Uterus (tissue), 4 donors: ENCODE results near the gene HPS5. TPM values are rescaled to one million over a fixed set of nuclear protein-coding genes. Genes with fewer than 3 reads are reported as not detected.
"Not testable (repeated sequence)": the region's sequence is repeated elsewhere in the genome, so short reads cannot be mapped to it uniquely, and the experiment has no call there.

ENCODE experiments used
- DNase-seq, 2 donors: peaks; one replicate each; pipeline ENCODE4 v3.0.0-alpha.2; 2019 to 2020
- H3K27ac ChIP-seq, 2 donors: fragments of 200-600 bp; sonication (generic); 1 replicate in 1 of 2; 2 replicates in 1 of 2; pipeline ENCODE4 v1.5.1; 2016 to 2018
- H3K27me3 ChIP-seq, 2 donors: fragments of 200-600 bp; sonication (generic); one replicate each; pipeline ENCODE4 v1.5.1; 2018 to 2019; ENCODE audit warnings: control low read depth in 1 of 2
- H3K36me3 ChIP-seq, 2 donors: fragments of 200-600 bp; sonication (generic); one replicate each; pipeline ENCODE4 v1.5.1; 2019; ENCODE audit warnings: control low read depth in 1 of 2
- H3K4me1 ChIP-seq, 2 donors: fragments of 200-600 bp; sonication (generic); one replicate each; pipeline ENCODE4 v1.5.1; 2018 to 2019; ENCODE audit warnings: control low read depth in 1 of 2
- H3K4me3 ChIP-seq, 2 donors: fragments of 200-600 bp; sonication (generic); 1 replicate in 1 of 2; 2 replicates in 1 of 2; pipeline ENCODE4 v1.5.1; 2018 to 2019; ENCODE audit warnings: mild to moderate bottlenecking in 1 of 2
- H3K9me3 ChIP-seq, 2 donors: fragments of 200-600 bp; sonication (generic); one replicate each; pipeline ENCODE4 v1.5.1; 2019; ENCODE audit warnings: control low read depth in 1 of 2
- POLR2A ChIP-seq, 2 donors: fragments of 450-650 bp; IDR thresholded peaks; one replicate each; pipeline ENCODE4 v1.6.1; 2016; ENCODE audit warnings: antibody characterized with exemption in 2 of 2, mild to moderate bottlenecking in 1 of 2, moderate library complexity in 1 of 2
- intact Hi-C: fragments of 100-400 bp; cut with DNase I; formaldehyde crosslinking; loops from one replicate; pipeline ENCODE4 v1.15.1; 2023; ENCODE audit warnings: low total_unique reads
- total RNA-seq, 4 donors: library from RNA; depleted of rRNA in 3 of 4; stranded (reverse); fragments of >200 nt in 3 of 4; gene quantifications; one replicate each; pipeline versions ENCODE4 v1.1.0 to v1.2.4, GENCODE V29; 2014 to 2023
- TF ChIP-seq, protein P1 (sequence below), 4 experiments: fragments of 200-600 bp in 2 of 4; fragments of 450-650 bp in 2 of 4; sonication (generic) in 2 of 4; IDR thresholded peaks; one replicate each; pipeline ENCODE4 v1.5.1; 2016 to 2019; ENCODE audit warnings: antibody characterized with exemption in 4 of 4, mild to moderate bottlenecking in 2 of 4, moderate library complexity in 1 of 4
- donor health status: DM: yes; HTN: yes; CAD: no.

Gene HPS5
- total RNA-seq, 4 donors from 2014 or later = 6.4 to 55.0 (median 35.9) TPM

DNA sequence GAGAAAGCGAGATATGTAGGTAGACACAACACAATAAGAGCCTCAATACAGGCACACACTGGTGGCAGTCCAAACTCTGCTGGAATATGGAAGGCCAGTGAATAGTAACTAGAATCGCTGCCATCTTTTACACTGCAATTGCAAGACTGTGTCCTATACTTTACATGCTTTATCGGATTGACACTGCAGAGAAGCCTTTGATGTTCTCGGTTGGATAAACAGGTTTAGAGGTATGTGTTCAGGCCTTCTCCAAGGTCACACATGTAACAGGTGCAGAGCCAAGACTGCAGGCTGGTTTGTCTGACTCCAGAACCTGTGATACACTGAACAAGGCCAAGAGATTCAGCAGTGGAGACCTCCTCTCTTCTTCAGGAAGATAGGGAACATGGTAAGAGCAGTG, 50.7 kb downstream of the HPS5 start:
- Histone ChIP-seq H3K27me3 (no peaks in the 10 kb centered on the region), H3K36me3 (no peaks in the 10 kb centered on the region), H3K27ac (no peak overlapping the region), H3K4me1 (no peaks in the 10 kb centered on the region), H3K9me3 (no peaks in the 10 kb centered on the region), H3K4me3 (no peak overlapping the region)
- intact Hi-C loops = no loop called here
- TF ChIP-seq, protein P1, sequence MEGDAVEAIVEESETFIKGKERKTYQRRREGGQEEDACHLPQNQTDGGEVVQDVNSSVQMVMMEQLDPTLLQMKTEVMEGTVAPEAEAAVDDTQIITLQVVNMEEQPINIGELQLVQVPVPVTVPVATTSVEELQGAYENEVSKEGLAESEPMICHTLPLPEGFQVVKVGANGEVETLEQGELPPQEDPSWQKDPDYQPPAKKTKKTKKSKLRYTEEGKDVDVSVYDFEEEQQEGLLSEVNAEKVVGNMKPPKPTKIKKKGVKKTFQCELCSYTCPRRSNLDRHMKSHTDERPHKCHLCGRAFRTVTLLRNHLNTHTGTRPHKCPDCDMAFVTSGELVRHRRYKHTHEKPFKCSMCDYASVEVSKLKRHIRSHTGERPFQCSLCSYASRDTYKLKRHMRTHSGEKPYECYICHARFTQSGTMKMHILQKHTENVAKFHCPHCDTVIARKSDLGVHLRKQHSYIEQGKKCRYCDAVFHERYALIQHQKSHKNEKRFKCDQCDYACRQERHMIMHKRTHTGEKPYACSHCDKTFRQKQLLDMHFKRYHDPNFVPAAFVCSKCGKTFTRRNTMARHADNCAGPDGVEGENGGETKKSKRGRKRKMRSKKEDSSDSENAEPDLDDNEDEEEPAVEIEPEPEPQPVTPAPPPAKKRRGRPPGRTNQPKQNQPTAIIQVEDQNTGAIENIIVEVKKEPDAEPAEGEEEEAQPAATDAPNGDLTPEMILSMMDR (IDR thresholded peaks at IDR 0.05) = no peak
- TF ChIP-seq POLR2A (IDR thresholded peaks at IDR 0.05) = no peak
- no peak for DNase-seq

DNA sequence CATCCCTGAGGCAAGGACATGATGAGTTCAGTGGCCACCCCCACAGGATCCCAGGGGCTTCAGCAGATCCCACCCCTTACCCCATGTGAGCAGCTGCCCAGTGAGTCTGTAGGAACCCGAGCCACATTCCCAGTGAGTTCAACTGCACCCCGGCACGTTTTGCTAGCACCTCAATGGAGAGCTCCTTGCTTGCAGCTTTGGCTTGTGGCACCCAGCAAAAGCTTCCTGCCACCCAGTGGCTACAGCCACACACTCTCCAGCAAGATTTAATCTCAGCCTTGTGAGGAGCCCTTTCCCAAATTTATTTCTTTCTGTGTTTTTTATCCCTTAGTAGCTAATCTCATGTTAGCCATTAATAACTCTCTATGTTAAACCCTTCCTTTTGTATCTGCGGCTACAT, 51.8 kb downstream of the HPS5 start:
- DNase-seq = no peak
- Histone ChIP-seq H3K4me1 (no peaks in the 10 kb centered on the region), H3K9me3 (no peaks in the 10 kb centered on the region), H3K36me3 (no peaks in the 10 kb centered on the region), H3K27me3 (no peaks in the 10 kb centered on the region), H3K27ac (no peak overlapping the region), H3K4me3 (no peak overlapping the region)
- no peak for TF ChIP-seq POLR2A (IDR thresholded peaks at IDR 0.05)
- TF ChIP-seq, protein P1 (IDR thresholded peaks at IDR 0.05) = no peak
- intact Hi-C loops = no loop called here

DNA sequence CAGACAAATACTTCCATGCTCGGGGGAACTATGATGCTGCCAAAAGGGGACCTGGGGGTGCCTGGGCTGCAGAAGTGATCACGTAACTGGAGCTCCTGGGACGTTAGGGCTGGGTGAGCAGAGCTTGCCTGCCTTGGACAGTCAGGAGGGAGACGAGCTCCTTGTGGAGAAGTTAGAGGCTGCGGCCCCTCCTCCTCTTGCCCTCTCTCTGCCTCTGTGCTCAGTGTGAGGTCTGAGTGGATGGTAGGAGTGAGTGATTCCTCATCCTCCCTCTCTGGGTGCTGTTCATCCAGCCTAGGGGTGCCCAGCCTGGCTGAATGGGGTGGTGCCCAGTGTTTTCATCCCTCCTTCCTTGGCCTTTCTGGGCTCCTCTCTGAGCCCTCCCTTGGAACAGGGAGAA, 52.7 kb downstream of the HPS5 start:
- DNase-seq, H3K27ac ChIP-seq, H3K27me3 ChIP-seq, H3K9me3 ChIP-seq, H3K4me3 ChIP-seq, H3K4me1 ChIP-seq, intact Hi-C loops, H3K36me3 ChIP-seq: not testable (repeated sequence)

DNA sequence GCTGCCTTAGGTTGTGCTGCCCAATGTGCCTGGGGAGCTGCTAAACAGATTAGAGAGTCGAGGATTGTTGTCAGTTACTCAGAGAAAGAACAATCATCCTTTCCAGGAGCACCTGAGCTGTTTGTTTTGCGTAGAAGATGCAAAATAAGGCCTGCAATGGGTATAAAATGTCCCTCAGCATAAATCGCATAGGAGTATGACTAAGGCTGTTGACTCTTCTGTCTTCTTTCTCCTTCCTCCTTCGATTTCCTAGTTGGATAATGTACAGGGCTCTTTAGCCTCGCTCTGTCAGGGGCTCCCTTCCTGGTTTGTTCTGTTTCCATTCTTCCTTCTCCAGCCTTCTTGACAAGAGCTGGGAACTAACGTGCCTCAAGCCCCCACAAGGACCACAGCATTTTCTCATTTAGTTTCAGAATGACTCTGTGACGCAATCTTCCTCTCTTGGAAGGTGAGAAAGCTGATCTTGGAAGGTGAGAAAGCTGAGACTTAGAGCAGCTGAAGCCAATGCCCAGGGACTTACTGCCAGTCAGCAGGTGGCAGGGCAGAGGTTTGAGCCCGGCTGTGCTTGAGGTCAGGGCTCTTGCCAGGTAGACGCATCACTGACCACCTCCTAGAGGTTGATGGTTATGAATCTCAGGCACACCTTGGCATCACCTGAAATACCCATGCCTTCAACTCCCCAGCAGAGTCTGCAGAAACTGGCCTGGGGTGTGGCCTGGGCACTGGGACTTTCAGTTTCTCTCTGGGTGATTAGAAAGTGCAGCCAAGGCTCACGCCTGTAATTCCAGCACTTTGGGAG, 54.4 kb downstream of the HPS5 start:
- intact Hi-C loops, DNase-seq, H3K4me1 ChIP-seq, H3K9me3 ChIP-seq, H3K36me3 ChIP-seq, H3K27ac ChIP-seq, H3K27me3 ChIP-seq, H3K4me3 ChIP-seq: not testable (repeated sequence)

DNA sequence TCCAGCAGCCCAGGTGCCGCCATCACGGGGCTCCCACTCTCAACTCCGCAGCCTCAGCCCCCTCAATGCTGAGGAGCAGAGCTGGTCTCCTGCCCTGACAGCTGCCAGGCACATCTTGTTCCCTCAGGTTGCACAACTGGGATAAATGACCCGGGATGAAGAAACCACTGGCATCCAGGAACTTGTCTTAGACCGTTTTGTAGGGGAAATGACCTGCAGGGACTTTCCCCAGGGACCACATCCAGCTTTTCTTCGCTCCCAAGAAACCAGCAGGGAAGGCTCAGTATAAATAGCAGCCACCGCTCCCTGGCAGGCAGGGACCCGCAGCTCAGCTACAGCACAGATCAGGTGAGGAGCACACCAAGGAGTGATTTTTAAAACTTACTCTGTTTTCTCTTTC, 56.0 kb downstream of the HPS5 start, which contains the start of gene SAA1:
Gene SAA1, plus strand, starts transcription at position 316 of the 400 bp plus-strand sequence. CDS start 624 bp downstream, outside the sequence.
- intact Hi-C loops = no loop called here
- no peaks in the 10 kb centered on the region for H3K4me1 ChIP-seq
- no peaks in the 10 kb centered on the region for H3K36me3 ChIP-seq
- DNase-seq = no peak
- no peak within 1 kb of the TSS for H3K27ac ChIP-seq
- no peak for TF ChIP-seq POLR2A (IDR thresholded peaks at IDR 0.05)
- TF ChIP-seq, protein P1 (IDR thresholded peaks at IDR 0.05) = no peak
- H3K4me3 ChIP-seq = no peak within 1 kb of the TSS
- no peaks in the 10 kb centered on the region for H3K9me3 ChIP-seq
- H3K27me3 ChIP-seq = no peaks in the 10 kb centered on the region

DNA sequence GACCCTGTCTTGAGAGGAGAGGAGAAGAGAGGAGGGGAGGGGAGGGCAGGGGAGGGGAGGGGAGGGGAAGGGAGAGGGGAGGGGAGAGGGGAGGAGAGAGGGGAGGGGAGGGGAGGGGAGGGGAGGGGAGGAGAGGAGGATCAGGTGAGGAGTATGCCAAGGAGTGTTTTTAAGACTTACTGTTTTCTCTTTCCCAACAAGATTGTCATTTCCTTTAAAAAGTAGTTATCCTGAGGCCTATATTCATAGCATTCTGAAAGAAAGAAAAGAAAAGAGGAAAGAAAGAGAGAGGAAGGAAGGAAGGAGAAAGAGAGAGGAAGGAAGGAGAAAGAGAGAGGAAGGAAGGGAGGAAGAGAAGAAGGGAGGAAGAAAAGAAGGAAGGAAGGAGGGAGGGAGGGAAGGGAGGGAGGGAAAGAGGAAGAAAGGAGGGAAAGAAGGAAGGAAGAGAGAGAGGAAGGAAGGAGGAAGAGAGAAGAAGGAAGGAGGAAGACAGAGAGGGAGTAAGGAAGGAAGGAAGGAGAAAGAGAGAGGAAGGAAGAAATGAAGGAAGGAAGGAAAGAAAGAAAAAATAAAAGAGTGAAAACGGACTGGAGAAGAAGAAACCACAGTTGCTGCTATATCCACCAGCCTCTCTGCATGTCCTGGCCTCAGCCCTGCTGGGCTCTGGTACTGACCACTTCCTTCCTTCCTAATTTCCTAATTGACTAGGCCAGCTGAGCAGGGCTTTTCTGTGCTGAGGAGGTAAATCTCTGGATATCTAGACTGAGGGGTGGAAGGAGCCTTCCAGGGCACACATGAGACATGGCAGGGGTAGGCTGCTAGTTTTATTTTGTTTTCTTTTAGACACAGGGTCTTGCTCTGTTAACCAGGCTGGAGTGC, 57.0 kb downstream of the HPS5 start:
- Histone ChIP-seq H3K36me3 (no peaks in the 10 kb centered on the region), H3K27me3 (no peaks in the 10 kb centered on the region), H3K9me3 (no peaks in the 10 kb centered on the region), H3K4me3 (no peak overlapping the region), H3K4me1 (no peaks in the 10 kb centered on the region), H3K27ac (no peak overlapping the region)
- TF ChIP-seq, protein P1 (IDR thresholded peaks at IDR 0.05) = no peak
- no peak for TF ChIP-seq POLR2A (IDR thresholded peaks at IDR 0.05)
- no peak for DNase-seq
- intact Hi-C loops = no loop called here
